ENCODE data around the gene ZNF583. TPM values are rescaled to one million over a fixed set of nuclear protein-coding genes. Genes with fewer than 3 reads are reported as not detected.

ZNF583 gene
- total and polyA plus RNA-seq, 2 of the 13 experiments (the other 11 are each of a cell fraction or from before 2014, with no cell fraction given): 0.65 to 5.3 TPM

- TF ChIP-seq NFYB (CRISPR knock-in tag; IDR thresholded peaks at IDR 0.05): peak; percentile 8; the same call in 1 of the 2 replicates
- TF ChIP-seq E2F5 (CRISPR knock-in tag; conservative IDR thresholded peaks at IDR 0.05): no peak
- TF ChIP-seq ZSCAN20 (CRISPR knock-in tag; IDR thresholded peaks at IDR 0.05; ENCODE audit: borderline replicate concordance): peak; percentile 51; the same call in 1 of the 2 replicates
- TF ChIP-seq TBP (CRISPR knock-in tag; IDR thresholded peaks at IDR 0.05): no peak
- TF ChIP-seq ZNF331 (CRISPR knock-in tag; IDR thresholded peaks at IDR 0.05): no peak; the same call in 1 of the 2 replicates
- no peak for TF ChIP-seq GTF2F1 (IDR thresholded peaks at IDR 0.05; ENCODE audit: low read length)
- no peak; the same call in 1 of the 2 replicates for TF ChIP-seq GRHL1 (CRISPR knock-in tag; conservative IDR thresholded peaks at IDR 0.05)
- peak; percentile 28 for TF ChIP-seq CREM (IDR thresholded peaks at IDR 0.05)
- no peak for TF ChIP-seq CREM (CRISPR knock-in tag; IDR thresholded peaks at IDR 0.05)
- TF ChIP-seq ZNF513 (CRISPR knock-in tag; conservative IDR thresholded peaks at IDR 0.05): no peak
- no peak for TF ChIP-seq MIXL1 (CRISPR knock-in tag; IDR thresholded peaks at IDR 0.05)
- peak; percentile 59; the same call in 1 of the 2 replicates for TF ChIP-seq ZGPAT (CRISPR knock-in tag; IDR thresholded peaks at IDR 0.05)
- no peak for TF ChIP-seq ZBTB46 (CRISPR knock-in tag; IDR thresholded peaks at IDR 0.05; ENCODE audit: borderline replicate concordance)
- peak; percentile 85 for TF ChIP-seq GABPB1 (CRISPR knock-in tag; IDR thresholded peaks at IDR 0.05)
- TF ChIP-seq ZNF432 (CRISPR knock-in tag; IDR thresholded peaks at IDR 0.05; ENCODE audit: borderline replicate concordance): no peak
- no peak for TF ChIP-seq BATF2 (CRISPR knock-in tag; IDR thresholded peaks at IDR 0.05)
- no peak for TF ChIP-seq RBAK (CRISPR knock-in tag; IDR thresholded peaks at IDR 0.05)
- no peak for TF ChIP-seq FOXO1 (CRISPR knock-in tag; IDR thresholded peaks at IDR 0.05)
- TF ChIP-seq THAP7 (CRISPR knock-in tag; IDR thresholded peaks at IDR 0.05): 0 out of 2 replicates have a peak, but pooled peaks have one; percentile 26
- TF ChIP-seq PTBP1 (IDR thresholded peaks at IDR 0.05; ENCODE audit: low read depth, low read length, poor library complexity, severe bottlenecking): no peak
These were observed at the start of gene ZNF583 (continued) for GRCh38 chr19:56403764-56404704.

Data from HepG2 (cell line).